HG02973 (cell line): ENCODE data around the gene ABCA12.

ENCODE experiments used
- ATAC-seq: cut with Tn5 transposase; IDR thresholded peaks from one replicate; pipeline ENCODE4 v1.9.1; 2021; ENCODE audit warnings: moderate library complexity; ENCODE audit not compliant: unreplicated experiment

Gene ABCA12

DNA sequence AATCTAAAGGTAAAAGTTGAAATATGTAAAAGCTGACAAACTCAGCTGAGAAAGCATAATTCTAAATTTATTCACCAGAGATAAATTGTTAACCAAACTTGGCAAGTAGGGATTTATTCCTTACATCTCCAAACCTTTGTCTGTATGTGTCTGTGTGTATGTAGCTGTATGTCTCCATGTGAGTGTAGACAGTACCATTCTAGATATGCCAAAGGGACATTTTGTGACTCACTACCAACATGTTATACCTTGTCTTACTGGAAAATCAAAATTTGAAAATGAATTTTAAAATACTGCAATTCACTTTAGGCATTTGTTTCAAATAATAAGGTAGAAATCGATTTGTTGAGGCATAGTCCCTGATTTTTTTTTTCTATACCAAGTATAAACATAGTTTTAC lies 102.1 kb downstream of the ABCA12 start:
- no peak for ATAC-seq

DNA sequence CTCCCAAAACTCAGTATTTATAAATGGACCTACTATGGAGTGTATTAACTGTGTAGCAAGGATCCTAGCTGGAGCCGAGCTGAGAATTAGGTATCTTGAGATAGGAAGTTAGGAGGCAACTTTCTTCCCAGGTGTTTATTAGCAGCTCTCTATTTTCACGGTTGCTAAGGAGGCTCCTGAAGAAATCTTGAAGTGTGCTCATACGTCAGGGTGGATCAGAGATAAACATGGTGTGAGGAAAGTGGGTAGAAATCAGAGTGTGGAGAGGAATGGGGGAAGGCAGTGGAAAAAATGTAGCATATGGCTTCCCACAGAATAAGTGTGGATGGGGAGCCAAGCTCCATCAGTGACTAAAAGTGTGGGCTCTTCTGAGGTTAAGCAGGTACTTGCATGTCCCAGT lies 104.3 kb downstream of the ABCA12 start:
- ATAC-seq: no peak

DNA sequence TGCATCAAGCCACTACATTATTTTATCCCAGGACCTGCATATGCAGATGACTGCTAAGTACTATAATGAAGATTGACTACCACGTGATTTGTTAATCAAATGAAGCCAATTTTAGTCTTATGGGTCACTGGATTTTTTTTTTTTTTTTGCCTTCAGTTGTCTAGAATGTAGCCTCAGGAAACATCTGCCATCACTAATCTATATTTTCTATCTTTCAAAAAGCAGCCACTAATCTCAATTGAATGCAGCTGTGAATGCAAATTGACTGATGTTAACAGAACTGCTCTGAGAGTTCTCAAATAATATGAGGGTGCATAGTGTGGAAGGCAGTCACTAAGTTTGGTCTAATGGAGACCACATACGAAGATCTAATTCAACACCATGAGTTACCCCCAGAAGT lies 106.3 kb downstream of the ABCA12 start:
- ATAC-seq: no peak

DNA sequence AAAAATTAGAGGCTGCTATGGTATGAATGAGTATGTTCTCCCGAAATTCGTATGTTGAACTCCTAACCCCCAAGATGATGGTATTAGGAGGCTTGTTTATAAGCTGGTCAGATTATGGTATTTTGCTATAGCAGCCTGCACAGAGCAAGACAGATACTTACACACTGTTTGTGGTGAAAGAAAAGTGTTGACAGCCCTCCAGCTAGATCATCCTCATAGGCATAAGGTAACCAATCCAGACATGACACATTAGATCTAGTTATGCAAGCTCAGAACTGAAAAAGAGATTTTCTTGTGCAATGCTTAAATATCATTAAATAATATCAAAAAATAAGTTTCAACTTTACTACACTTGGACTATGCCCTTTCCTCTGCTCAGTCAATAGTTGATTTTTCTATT lies 107.1 kb downstream of the ABCA12 start:
- no peak for ATAC-seq

DNA sequence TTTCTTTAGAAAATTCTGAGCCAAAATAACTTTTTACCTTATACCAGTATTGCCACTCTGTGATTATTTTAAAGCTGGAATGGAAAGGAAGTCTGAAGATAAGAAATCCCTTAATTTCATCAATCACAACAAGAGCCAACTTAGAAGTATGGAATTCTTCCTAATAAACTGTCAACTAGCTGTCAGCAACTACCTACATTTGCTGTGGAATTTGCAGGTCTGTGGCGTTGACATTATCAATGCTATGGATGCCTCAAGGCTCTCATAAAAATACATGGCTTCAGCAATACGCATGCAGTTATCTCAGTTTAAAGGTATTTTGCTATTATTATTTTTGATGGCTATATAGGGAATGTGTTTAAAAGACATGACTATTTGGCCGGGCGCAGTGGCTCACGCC lies 108.5 kb downstream of the ABCA12 start:
- no peak for ATAC-seq

DNA sequence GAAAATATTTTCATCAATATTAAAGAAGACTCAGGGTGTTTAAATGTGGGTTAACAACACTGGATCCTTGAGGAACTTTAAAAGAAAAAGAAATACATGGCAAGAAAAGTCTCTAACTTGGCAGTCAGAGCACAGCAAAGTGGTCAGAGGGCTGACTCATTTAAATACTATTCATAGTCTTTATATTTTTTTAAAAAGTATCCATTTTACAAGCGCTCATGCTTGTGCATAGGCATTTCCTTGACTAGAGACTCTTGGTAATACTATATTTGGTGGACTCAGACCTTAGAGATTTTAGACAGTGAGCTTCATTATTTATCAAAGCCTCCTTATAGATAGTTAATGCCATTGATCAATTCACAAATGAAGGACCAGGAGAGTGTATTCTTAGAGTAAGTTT lies 110.2 kb downstream of the ABCA12 start:
- no peak for ATAC-seq

DNA sequence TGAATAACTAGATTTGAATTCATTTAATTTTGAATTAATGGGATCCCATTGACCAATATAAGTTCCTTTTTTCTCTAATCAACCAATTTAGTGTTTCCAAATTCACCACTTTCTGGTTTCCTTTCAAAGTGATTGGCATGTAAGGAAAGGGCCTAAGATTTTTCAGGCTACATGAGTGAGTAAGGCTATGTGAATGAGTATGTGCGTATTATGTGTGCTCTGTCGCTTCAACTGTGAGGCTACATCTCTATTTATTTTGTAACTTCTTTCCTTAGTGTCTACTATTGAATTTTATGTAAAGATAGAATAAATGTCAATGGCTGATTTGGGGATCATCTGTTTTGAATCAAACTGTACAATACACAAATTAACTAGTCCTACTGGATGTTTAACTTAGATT lies 110.6 kb downstream of the ABCA12 start:
- ATAC-seq: no peak

DNA sequence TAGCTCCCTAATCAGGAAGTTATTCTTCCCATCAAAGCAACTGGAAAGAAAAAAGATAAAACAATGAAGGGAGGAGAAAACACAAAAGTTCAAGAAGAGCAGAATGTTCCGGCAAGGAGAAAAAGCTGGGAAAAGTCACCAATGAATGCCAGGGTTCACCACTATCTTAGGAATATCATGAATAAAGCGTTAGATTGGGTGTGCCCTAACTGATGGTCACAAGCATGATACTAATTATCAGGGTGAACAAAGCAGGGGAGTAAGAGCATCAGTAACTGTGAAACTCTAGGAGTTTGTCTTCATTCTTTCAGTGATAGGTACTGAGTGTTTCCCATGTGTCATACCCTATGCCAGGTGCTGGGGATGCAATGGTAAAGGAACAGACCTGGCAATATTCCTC lies 115.5 kb downstream of the ABCA12 start:
- ATAC-seq: no peak

DNA sequence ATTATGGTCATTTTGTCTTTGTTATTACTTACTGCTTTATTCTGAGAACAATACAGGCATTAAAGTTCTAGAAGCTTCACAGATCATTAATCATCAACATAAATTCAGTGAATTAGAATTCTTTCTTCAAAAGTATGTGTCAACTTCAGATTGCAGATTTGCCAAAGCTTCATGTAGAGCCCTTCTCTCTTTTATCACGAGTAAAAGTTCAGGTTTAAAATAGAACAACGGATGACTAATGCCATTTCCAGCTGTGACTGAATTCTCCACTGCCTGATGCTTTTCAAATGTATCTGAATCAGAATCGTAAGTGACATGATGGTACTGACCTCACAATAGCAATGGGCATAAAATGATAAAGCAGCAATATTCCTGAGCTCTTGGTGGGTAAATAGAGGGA lies 116.0 kb downstream of the ABCA12 start:
- ATAC-seq: no peak

DNA sequence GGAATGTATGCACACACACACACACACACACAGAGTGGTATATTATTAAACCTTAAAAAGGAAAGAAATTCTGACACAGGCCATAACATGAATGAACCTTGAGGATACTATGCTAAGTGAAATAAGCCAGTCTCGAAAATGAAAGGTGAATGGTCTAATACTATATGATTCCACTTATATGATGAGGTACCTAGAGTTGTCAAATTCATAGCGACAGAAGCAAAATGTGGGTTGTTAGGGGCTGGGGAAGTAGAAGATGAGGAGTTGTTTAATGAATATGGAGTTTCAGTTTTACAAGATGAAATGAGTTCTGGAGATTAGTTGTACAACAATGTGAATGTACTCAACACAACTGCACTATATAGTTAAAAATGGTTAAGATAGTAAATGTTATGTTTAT lies 118.1 kb downstream of the ABCA12 start:
- peak; percentile 55 for ATAC-seq

DNA sequence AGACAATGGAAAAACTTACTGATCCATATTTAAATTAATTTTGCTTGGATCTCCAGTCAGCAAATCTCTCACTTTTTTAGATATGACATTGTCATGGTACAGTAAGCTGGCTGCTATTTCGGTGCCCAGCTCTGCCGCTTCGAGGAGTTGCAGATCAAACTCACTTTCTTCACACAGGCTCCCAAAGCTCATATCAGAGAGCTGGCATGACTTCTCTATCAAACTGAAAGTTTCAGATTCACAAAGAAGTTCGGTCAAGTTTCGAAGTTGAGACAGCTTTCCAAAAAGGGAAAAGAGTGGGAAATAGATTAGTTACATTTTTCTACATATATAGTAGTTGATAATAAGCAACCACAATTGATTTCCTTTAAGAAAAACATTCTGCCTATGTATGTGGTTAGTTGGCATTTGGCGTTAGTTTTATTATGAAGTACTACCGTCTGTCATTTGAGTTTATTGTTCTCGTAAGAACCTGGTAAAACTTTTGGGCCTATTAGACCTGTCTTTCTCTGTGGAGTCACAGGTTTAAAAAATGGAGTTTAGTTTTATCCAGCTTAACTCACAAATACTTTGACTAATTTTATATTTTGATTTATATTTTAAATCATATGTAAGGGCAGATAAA lies 118.8 kb downstream of the ABCA12 start:
- no peak for ATAC-seq

DNA sequence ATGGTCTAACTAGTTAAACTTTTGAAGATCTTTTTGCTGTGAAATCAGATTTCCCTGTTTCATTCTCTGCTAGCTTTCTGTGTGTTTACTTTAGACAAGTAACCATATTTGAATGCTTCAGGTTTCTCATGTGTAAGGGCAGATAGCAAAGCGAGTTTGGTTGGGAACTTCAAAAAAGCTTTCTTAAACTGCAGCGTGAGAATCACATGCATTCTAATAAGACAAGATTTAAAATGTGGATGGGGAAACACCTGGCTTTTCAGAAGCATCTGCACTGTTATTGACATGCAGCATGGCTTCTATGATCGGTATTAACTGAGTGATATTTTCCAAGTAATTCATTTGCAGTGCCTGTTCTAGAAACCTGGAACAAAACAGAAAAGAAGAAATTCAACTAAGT lies 119.3 kb downstream of the ABCA12 start:
- no peak for ATAC-seq

DNA sequence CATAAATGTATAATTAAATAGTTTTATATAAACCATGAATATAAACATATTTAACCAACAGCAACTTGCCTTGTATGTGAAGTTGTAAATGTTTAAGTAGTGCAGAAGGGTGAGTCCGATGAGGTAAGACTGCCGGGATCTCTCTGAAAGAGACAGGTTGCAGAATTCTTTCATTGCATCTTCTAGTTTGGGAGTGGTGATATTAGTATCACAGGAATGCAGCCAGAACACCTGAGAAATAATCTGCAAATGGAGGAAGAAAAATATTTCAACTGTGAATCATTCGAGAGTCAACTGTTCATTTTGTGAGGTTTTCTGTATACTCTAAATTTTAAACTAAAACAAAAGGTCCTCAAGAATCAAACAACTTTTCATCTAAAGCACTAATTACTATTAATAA lies 123.0 kb downstream of the ABCA12 start:
- no peak for ATAC-seq

DNA sequence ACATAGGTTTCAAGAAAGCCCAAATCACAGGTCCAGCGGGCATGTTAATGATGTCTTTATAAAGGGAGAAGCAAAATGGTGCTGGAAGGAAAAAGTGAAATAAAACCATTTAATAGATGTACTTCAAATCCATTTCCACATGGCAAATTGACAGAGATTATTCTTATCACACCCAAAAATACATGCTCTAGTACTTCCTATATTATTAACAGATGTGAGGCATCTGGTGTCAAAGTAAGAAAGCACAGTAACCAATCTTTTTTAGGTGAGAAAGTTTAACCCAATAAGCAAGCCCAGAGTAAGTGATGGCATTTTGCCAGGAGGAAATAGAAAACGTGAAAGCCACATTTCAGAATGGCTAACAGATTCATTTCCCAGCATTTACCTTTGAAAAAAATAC lies 128.0 kb downstream of the ABCA12 start:
- ATAC-seq: no peak

DNA sequence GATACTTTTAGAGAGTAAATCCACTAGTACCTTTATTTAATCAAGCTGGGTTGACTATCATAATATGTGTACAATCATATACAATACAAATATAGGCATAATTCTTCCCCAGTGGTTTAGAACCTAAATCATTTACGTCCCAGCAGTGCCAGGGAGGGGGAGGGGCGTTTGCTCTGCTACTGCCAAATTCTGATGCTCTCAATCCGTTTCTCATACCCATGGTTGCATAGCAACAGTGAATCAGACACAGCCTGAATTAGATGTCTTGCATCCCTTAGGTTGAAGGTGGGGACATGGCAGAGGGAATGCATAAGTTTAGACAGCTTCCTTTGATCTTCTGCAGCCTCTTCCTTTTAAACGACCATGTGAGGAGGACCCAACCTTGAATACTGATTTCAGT lies 135.4 kb downstream of the ABCA12 start:
- ATAC-seq: no peak

DNA sequence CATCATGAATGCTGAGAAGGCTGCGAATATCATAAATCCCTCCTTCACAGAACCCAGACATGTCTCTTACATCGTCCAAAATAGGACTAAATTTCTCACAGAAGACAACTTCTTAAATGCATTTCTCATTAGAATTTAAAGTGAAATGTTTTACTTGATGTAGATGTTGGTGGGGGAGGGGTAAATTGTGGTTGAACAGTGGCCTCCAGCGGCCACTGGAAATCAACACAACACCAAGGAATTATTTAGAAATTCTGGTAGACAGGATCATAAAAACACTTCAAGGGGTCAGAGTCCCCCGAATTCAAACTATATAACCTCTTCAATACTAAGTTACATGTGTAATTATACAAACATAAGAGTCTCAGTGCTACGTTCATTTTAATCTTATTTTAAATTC lies 135.9 kb downstream of the ABCA12 start:
- peak; percentile 71 for ATAC-seq

DNA sequence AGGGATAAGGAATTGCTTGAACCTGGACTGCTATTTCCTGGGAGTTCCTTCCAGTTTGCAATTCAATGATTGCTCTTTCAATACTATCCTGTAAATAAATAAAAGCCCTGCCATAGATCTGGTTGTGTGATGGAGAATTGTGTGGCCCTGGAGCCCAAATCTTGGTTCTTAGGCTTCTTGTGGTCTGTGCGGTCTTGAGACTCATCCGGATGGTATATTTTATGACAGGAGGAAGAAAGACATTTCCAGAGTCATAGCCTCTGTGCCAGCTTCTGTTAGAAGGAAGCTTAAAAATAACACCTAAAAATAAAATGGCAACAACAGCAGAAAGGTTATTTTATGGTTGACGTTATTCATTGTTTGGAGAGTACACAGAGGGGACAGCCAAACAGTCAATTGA lies 137.7 kb downstream of the ABCA12 start:
- ATAC-seq: no peak

DNA sequence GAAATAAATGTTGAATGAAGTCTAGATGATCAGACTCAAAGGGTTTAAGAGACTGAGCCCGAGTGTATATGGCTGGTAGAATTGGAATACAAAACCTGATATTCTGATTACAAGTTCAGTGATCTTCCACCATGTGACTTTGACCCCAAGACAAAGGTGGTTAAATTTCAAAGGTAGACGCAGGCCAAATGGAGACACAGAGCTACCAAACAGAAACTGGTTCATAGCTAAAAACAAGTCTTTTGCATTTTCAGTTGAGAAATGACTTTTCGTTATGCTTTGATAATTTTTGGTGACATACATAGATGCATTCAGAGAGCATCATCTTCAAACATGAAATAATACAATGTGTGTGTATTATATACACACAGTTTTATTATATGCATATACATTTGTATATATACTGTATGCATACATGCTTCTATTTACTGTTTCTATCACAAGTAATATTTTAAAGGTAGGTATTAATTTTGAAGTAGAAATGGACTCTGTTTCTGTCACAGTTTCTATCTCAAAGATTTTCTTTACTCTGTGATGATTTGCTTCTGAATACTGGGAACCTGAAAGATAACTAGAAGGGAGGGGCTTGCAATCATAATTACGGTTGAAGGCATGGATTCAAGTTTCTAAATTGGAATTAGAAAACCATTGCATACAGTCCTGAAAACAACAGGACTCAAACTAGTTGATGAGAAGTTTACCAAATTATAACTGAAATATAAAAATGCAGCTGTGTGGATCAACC lies 142.3 kb downstream of the ABCA12 start:
- ATAC-seq: peak; percentile 94

DNA sequence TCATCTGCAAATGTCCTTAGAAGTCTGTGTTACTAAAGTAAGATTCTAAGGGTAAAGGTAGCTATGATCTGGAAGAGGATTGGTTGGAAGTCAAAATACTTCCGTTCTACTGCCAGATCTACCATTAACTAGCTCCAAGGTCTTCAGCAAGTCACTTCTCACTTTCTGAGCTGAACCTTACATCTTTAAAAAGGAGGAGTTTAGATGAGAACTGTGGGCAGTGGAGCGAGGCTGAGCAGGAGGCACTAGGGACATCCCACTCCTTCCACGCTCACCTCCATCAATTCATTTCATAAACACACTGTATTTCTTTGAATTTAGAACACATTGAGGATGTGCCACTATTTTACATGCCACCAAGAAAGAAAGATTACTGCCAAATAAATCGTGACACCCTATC lies 143.0 kb downstream of the ABCA12 start:
- ATAC-seq: peak; percentile 50

DNA sequence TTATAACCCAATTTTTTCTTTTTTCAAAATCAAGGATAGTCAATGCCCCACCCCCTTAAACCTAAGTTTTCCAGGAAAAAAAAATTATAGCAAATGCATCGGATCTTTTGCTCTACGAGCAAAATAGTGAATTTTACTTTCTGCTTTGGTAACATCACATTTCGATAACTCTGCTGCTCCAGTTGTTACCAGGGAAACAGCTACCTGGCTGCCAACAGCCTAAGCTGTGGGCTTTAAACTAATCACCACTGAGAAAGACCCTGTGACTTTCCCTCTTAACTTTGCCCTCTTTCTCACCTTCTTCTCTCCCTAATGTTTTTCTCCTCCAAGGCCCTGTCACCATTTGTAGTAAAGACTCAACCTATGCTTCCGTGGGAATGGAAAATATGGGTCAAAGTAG lies 145.5 kb downstream of the ABCA12 start:
- ATAC-seq: no peak

DNA sequence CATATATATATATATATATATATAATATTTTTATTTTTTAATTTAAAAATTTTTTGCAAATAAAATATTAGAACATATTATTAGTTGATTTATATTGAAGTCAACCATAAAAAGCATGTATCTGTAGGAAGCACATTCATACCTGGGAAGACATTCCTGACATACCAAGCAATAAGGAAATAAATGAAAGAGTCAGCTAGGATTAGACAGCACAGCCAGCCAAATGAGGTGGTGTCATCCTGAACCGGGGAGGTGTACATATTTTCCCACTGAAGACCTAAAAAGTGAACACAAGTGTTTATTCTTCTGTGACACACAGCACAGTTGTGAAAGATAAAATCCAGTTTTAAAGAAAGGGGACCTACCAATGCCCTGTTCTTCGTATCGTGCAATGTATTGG lies 149.2 kb downstream of the ABCA12 start:
- no peak for ATAC-seq

DNA sequence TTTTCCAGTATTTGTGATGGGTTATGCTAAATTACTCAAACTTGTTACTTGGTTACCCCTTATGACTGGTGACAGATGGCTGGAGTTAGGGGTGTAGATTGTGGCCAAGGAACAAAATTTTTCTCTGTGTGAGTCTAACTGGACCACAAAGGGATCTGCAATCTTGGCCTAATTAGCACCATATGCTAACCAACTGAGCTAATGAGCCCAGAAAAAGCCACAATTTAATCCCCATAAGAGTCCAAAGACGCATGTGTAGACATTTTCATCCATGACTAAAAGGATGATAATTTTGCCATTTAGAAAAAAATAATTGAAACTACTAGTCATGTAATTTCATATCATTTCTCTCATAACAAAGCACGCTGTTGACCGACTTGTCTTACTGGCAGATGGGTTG lies 151.2 kb downstream of the ABCA12 start:
- no peak for ATAC-seq

DNA sequence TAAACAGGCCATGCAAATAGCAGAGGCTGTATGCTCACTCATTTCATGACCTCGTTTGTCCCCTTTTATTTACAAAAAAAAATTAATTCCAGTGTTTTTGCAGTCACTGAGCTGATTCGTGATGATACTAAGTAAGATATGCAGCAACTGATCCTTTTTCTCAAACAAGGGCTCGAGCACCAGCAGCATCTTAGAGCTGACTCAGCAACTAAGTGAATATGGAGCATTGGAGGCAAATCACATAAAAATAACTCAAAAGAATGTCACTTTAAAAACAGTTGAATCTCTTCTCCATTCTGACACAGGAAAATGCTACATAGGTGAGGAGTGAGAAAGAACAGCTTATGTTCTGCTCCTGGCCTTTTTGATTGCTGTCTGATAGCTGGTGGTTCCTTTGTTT lies 152.8 kb downstream of the ABCA12 start:
- no peak for ATAC-seq
